ENCODE results near the gene CGB8.
"Not testable (repeated sequence)": the region's sequence is repeated elsewhere in the genome, so short reads cannot be mapped to it uniquely, and the experiment has no call there.

CGB8 gene

DNA sequence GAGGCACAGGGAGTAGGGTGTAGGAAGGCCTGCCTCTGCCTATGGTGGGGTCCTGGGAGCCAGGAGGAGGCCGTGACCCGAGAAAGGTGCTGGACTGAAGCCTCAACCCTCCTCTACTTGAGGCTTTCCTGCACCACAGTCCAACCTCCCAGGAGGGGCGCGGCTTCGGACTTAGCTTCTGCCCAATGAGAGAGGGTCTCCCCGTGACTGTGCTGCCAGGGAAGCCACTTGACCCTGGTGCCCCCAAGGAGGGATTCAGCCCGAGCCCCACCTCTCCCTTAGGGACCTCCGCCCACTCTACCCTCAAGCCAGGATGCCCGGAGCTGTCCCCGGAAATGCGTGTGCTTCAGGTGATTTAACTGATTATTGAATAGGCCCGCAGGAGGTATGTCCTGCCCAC lies at the start of gene CGB8:
Gene CGB8, minus strand, starts transcription at position 101 of the 400 bp plus-strand sequence. CDS start 372 bp downstream, outside the sequence.
- DNase-seq (ENCODE audit: low read depth); H3K4me3 ChIP-seq (ENCODE audit: control insufficient read depth, low read depth, low read length): not testable (repeated sequence)

DNA sequence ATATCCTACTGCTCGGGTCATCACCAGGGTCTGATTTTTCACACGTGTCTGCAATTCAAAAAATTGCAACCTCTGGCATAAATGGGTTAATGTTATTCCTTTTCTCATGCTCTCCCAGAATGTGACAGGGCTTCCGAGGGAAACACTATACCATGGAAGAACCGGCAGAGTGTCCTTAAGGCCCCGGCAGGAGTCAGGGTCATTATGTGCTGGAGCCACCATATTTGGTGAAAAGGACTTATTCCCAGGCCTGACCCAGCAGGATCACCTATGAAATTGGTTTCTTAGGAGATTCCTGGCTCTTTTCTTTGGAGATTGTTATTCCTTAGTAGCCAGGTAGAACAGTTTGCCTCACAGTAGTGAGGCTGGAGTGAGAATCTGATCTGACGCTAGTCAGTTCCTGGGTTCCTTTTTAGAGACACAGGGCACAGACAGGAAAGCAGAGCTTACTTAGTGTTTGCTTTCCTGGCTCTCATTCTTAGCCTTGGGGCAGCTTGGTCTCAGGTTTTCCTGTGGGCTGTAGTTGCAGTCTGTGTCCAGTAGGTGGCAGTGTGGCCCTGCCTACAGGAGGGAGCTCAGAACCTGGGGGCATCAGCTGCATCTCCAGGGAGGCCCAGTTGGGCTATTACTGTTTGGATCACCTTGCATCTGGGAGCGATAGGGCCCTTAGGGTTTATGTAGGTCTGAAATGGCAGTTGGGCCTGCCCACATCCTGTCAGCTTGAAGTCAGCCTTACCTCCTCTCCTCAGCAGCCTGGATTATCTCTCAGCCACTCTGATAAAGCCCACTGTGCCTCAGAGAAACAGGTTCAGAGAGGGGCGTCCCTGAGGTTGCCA lies 48.8 kb upstream of the CGB8 start:
- no peak overlapping the region for H3K4me3 ChIP-seq (ENCODE audit: control insufficient read depth, low read depth, low read length)
- no peak for DNase-seq (ENCODE audit: low read depth)
- TF ChIP-seq, protein P1, sequence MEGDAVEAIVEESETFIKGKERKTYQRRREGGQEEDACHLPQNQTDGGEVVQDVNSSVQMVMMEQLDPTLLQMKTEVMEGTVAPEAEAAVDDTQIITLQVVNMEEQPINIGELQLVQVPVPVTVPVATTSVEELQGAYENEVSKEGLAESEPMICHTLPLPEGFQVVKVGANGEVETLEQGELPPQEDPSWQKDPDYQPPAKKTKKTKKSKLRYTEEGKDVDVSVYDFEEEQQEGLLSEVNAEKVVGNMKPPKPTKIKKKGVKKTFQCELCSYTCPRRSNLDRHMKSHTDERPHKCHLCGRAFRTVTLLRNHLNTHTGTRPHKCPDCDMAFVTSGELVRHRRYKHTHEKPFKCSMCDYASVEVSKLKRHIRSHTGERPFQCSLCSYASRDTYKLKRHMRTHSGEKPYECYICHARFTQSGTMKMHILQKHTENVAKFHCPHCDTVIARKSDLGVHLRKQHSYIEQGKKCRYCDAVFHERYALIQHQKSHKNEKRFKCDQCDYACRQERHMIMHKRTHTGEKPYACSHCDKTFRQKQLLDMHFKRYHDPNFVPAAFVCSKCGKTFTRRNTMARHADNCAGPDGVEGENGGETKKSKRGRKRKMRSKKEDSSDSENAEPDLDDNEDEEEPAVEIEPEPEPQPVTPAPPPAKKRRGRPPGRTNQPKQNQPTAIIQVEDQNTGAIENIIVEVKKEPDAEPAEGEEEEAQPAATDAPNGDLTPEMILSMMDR (IDR thresholded peaks at IDR 0.05; ENCODE audit: control insufficient read depth, insufficient read depth, low read depth, low read length, missing control alignments) = peak; percentile 99

DNA sequence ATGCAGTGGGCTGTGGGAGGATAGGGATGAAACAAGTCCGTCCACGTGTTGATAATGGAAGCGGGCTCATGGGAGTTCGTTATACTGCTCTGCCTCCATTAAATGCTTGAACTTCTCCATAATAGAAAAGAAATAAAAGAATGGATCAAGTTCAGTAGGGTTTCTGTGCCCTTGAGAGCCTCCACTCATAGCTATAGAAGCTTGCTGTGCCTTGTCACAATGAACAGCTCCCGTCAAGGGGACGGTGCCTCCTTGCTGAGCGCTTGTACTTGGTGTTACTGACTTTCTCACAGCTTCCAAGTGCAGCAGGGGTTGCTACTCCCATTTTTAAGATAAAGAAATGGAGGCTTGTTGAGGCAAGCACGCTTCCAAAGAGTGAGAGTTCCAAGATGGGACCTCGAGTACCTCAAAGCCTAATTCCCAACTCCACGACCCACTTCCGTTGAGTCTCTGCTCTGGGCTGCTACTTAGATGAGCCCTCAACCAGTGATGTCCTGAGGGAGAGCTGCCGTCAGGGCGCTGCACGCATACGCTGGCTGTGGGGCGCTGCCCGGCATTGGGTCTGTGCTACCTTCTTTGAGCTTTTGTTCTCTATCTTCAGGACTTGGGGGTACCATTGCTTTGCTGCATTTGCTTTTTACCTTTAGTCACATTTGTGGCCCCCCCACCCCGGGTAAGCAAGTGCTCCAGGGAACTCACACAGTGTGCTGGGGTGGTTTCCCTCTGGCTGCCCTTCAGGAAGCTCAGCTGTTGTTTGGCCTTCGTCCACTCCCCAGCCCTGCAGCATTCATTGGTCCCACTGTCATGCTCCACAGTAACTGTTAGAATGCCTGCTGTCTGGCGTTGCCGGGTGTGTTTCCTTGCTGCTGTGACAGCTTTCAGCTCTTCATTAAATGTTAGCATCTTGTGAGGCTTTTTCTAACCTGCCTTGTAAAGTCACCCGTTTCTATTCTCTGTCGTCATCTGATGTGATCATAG lies 45.9 kb upstream of the CGB8 start:
- DNase-seq (ENCODE audit: low read depth) = no peak
- TF ChIP-seq, protein P1 (IDR thresholded peaks at IDR 0.05; ENCODE audit: control insufficient read depth, insufficient read depth, low read depth, low read length, missing control alignments) = no peak
- no peak overlapping the region for H3K4me3 ChIP-seq (ENCODE audit: control insufficient read depth, low read depth, low read length)

- no peak for DNase-seq (ENCODE audit: low read depth)
- no peak overlapping the region for H3K4me3 ChIP-seq (ENCODE audit: control insufficient read depth, low read depth, low read length)
- TF ChIP-seq, protein P1 (IDR thresholded peaks at IDR 0.05; ENCODE audit: control insufficient read depth, insufficient read depth, low read depth, low read length, missing control alignments) = no peak
These were observed 43.8 kb upstream of the CGB8 start for GRCh38 chr19:49092686-49093085.

DNA sequence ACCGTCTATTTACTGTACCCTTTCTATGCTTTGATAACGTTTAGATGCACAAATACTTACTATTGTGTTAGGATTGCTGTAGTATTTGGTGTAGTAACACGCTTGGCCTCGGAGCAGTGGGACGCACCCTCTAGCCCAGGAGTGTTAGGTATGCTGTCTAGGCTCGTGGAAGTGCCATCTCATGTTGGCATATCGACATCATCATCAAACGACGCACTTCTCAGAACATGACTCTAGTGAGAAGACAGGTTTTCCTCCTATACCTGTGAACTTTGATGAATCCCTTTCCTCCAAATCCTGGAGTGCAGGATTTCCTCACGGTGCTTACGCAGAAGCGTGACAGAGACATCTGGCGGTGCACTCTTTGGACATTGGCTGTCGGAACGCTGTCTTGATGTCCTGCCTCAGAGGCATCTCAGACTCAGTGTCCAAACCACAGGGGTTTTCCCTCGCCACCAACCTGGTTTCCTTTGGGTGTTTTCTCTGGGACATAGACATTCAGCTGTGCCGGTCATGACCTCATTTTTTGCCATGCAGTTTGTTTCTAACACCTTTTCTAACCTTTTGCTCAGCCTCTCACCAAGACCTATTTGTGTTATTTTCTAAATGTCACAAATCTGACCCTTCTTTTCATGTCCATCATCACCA lies 42.6 kb upstream of the CGB8 start:
- TF ChIP-seq, protein P1 (IDR thresholded peaks at IDR 0.05; ENCODE audit: control insufficient read depth, insufficient read depth, low read depth, low read length, missing control alignments) = no peak
- no peak overlapping the region for H3K4me3 ChIP-seq (ENCODE audit: control insufficient read depth, low read depth, low read length)
- no peak for DNase-seq (ENCODE audit: low read depth)

GRCh38 chr19:49086296-49086695 lies 37.4 kb upstream of the CGB8 start:
- DNase-seq (ENCODE audit: low read depth) = no peak
- TF ChIP-seq, protein P1 (IDR thresholded peaks at IDR 0.05; ENCODE audit: control insufficient read depth, insufficient read depth, low read depth, low read length, missing control alignments) = no peak
- peak overlapping the region; percentile 93 for H3K4me3 ChIP-seq (ENCODE audit: control insufficient read depth, low read depth, low read length)
